CD14-positive monocyte (primary cell): Measurements from ENCODE around the gene SKIC2. TPM values are rescaled to one million over a fixed set of nuclear protein-coding genes. Genes with fewer than 3 reads are reported as not detected.
A peak's percentile ranks its signal among the peaks of the same experiment; 100 is the strongest.

ENCODE experiments used
- DNase-seq, 3 donors: peaks; one replicate each; pipeline ENCODE4 v3.0.0-alpha.2; 2011 to 2022
- H2AFZ ChIP-seq: 2 replicates; pipeline ENCODE4 v1.6.0; 2012; ENCODE audit warnings: mild to moderate bottlenecking, low read depth, low read length, inconsistent platforms; ENCODE audit not compliant: insufficient read depth, poor library complexity, severe bottlenecking
- H3K27ac ChIP-seq, 2 donors: 1 replicate in 1 of 2; 2 replicates in 1 of 2; pipeline ENCODE4 v1.5.1; 2012 to 2013; ENCODE audit warnings: low read length in 2 of 2, control low read depth in 1 of 2, inconsistent platforms in 1 of 2, low read depth in 1 of 2, mild to moderate bottlenecking in 1 of 2
- H3K27me3 ChIP-seq, 2 donors: one replicate each; pipeline versions ENCODE4 v1.6.0 to v1.6.1; 2011 to 2013; ENCODE audit warnings: low read length in 2 of 2; ENCODE audit not compliant: control insufficient read depth in 2 of 2, insufficient read depth in 2 of 2
- H3K36me3 ChIP-seq, 2 donors: replicated peaks in 1 of 2; 1 replicate in 1 of 2; 2 replicates in 1 of 2; pipeline versions ENCODE4 v1.5.1 to v1.6.1; 2012 to 2013; ENCODE audit warnings: low read length in 2 of 2, control low read depth in 1 of 2, inconsistent platforms in 1 of 2, mild to moderate bottlenecking in 1 of 2; ENCODE audit not compliant: insufficient read depth in 2 of 2, control insufficient read depth in 1 of 2
- H3K4me1 ChIP-seq, 2 donors: 1 replicate in 1 of 2; 2 replicates in 1 of 2; pipeline versions ENCODE4 v1.5.1 to v1.6.1; 2012 to 2013; ENCODE audit warnings: low read length in 2 of 2, control low read depth in 1 of 2, inconsistent platforms in 1 of 2, mild to moderate bottlenecking in 1 of 2, moderate library complexity in 1 of 2; ENCODE audit not compliant: insufficient read depth in 2 of 2, control insufficient read depth in 1 of 2
- H3K4me2 ChIP-seq: replicated peaks from 2 replicates; pipeline ENCODE3; 2012; ENCODE audit warnings: low read length, moderate library complexity, mild to moderate bottlenecking; ENCODE audit not compliant: poor library complexity, severe bottlenecking; ENCODE audit errors: extremely low read depth
- H3K4me3 ChIP-seq, 3 experiments: fragments of 200-600 bp in 1 of 3; sonication (generic) in 1 of 3; replicated peaks in 1 of 3; 1 replicate in 2 of 3; 2 replicates in 1 of 3; pipeline ENCODE4 v1.5.1; 2011 to 2013; ENCODE audit warnings: low read length in 3 of 3, mild to moderate bottlenecking in 3 of 3, control low read depth in 2 of 3, low read depth in 2 of 3, inconsistent platforms in 1 of 3, moderate library complexity in 1 of 3
- H3K79me2 ChIP-seq: 2 replicates; pipeline ENCODE4 v1.6.0; 2012; ENCODE audit warnings: mild to moderate bottlenecking, control low read depth, inconsistent platforms, low read length, moderate library complexity; ENCODE audit not compliant: insufficient read depth
- H3K9ac ChIP-seq: 2 replicates; pipeline ENCODE4 v1.6.0; 2017; ENCODE audit warnings: low read length, mild to moderate bottlenecking; ENCODE audit not compliant: insufficient read depth, poor library complexity, severe bottlenecking
- H3K9me3 ChIP-seq, 2 donors: replicated peaks in 1 of 2; 1 replicate in 1 of 2; 2 replicates in 1 of 2; pipeline versions ENCODE4 v1.5.1 to v1.6.1; 2012 to 2013; ENCODE audit warnings: low read length in 2 of 2, control low read depth in 1 of 2; ENCODE audit not compliant: control insufficient read depth in 1 of 2, insufficient read depth in 1 of 2
- H4K20me1 ChIP-seq: 2 replicates; pipeline ENCODE4 v1.6.0; 2012; ENCODE audit warnings: mild to moderate bottlenecking, low read length, control low read depth, moderate library complexity; ENCODE audit not compliant: insufficient read depth
- H3K27ac Mint-ChIP-seq, 7 donors: one replicate each; pipeline ENCODE4 v1.8.0; 2020; ENCODE audit warnings: mild to moderate bottlenecking in 7 of 7, mixed read lengths in 7 of 7, moderate library complexity in 6 of 7, inconsistent platforms in 2 of 7
- H3K27me3 Mint-ChIP-seq, 3 donors: one replicate each; pipeline ENCODE4 v1.8.0; 2021 to 2022; ENCODE audit warnings: low read depth in 3 of 3, mild to moderate bottlenecking in 3 of 3, mixed read lengths in 3 of 3, moderate library complexity in 3 of 3, inconsistent platforms in 1 of 3
- H3K36me3 Mint-ChIP-seq, 2 donors: one replicate each; pipeline ENCODE4 v1.8.0; 2020; ENCODE audit warnings: mixed read lengths in 2 of 2, inconsistent platforms in 1 of 2, mild to moderate bottlenecking in 1 of 2
- H3K4me1 Mint-ChIP-seq: one replicate; pipeline ENCODE4 v1.8.0; 2020; ENCODE audit warnings: mild to moderate bottlenecking, mixed read lengths
- H3K4me3 Mint-ChIP-seq, 2 donors: one replicate each; pipeline ENCODE4 v1.8.0; 2020; ENCODE audit warnings: mild to moderate bottlenecking in 2 of 2, mixed read lengths in 2 of 2, moderate library complexity in 1 of 2
- H3K9me3 Mint-ChIP-seq, 7 donors: one replicate each; pipeline ENCODE4 v1.8.0; 2020 to 2022; ENCODE audit warnings: mixed read lengths in 7 of 7, mild to moderate bottlenecking in 6 of 7, moderate library complexity in 6 of 7, inconsistent platforms in 2 of 7
- CTCF ChIP-seq: fragments of 200-600 bp; IDR thresholded peaks from one replicate; pipeline ENCODE4 v1.8.0; 2022; ENCODE audit warnings: antibody characterized with exemption, mild to moderate bottlenecking
- WGBS: methylation state at CpG from one replicate; pipeline ENCODE4 v1.1.5; 2013; ENCODE audit warnings: missing lambda C conversion rate; ENCODE audit not compliant: insufficient coverage; 5-methylcytosine and 5-hydroxymethylcytosine counted together
- intact Hi-C, 2 donors: fragments of 100-400 bp; cut with micrococcal nuclease; formaldehyde crosslinking; loops; one replicate each; pipeline versions ENCODE4 v1.15.0 to v1.15.1; 2023
- polyA plus RNA-seq, 3 donors: library from polyadenylated mRNA; depleted of rRNA in 1 of 3; unstranded in 2 of 3; stranded (reverse) in 1 of 3; fragments of 300-500 nt in 2 of 3; fragments of >200 nt in 1 of 3; fragmentation: Illumina TruSeq in 2 of 3; gene quantifications; 1 replicate in 2 of 3; 2 replicates in 1 of 3; pipeline ENCODE4 v1.2.3, GENCODE V29; 2012 to 2021

SKIC2 gene
- polyA plus RNA-seq, 3 donors = 13.2 to 72.1 (median 13.2) TPM

GRCh38 chr6:31966997-31967925, 8.3 kb downstream of the SKIC2 start:
- Histone ChIP-seq H3K27ac (peak overlapping the region in 1 of 2 donors; percentile 26), H3K79me2 (peaks cover 12% of the 10 kb centered on the region), H3K36me3 (peaks cover 77 to 85% of the 10 kb centered on the region in 2 donors), H3K4me1 (peaks cover 10 to 15% of the 10 kb centered on the region in 2 donors), H2AFZ (no peak overlapping the region), H3K9me3 (no peaks in the 10 kb centered on the region), H4K20me1 (no peaks in the 10 kb centered on the region), H3K4me3 (no peak overlapping the region), H3K4me2 (no peak overlapping the region), H3K9ac (no peak overlapping the region), H3K27me3 (no peaks in the 10 kb centered on the region)
- peaks cover 18% of the 10 kb centered on the region for H3K4me1 Mint-ChIP-seq
- H3K9me3 Mint-ChIP-seq = no peaks in the 10 kb centered on the region
- peaks cover 0 to 2% (median 1%) of the 10 kb centered on the region in 3 donors for H3K27me3 Mint-ChIP-seq
- H3K27ac Mint-ChIP-seq = peak overlapping the region in 6 of 7 donors; percentile 19 to 79 (median 55)
- no peak for DNase-seq
- intact Hi-C loops = no loop called here
- H3K4me3 Mint-ChIP-seq = no peak overlapping the region
- TF ChIP-seq CTCF = no peak
- H3K36me3 Mint-ChIP-seq = peaks cover 77 to 79% of the 10 kb centered on the region in 2 donors
- 89% methylated on average over 5 of the region's 10 CpGs for WGBS

- no peak for DNase-seq
- no peaks in the 10 kb centered on the region for H3K9me3 Mint-ChIP-seq
- H3K27ac ChIP-seq = peak overlapping the region in 1 of 2 donors; percentile 26
- H3K9me3 ChIP-seq = no peaks in the 10 kb centered on the region
- H3K4me2 ChIP-seq = no peak overlapping the region
- 90% methylated on average over 2 of the region's 3 CpGs for WGBS
- no peak overlapping the region for H3K4me3 Mint-ChIP-seq
- no peak overlapping the region for H2AFZ ChIP-seq
- no peak for TF ChIP-seq CTCF
- no peak overlapping the region for H3K9ac ChIP-seq
- peak overlapping the region in 3 of 7 donors; percentile 8 to 79 (median 11) for H3K27ac Mint-ChIP-seq
- H3K4me3 ChIP-seq = no peak overlapping the region
- H3K27me3 Mint-ChIP-seq = peaks cover 0 to 2% (median 1%) of the 10 kb centered on the region in 3 donors
- H3K36me3 ChIP-seq = peaks cover 71 to 78% of the 10 kb centered on the region in 2 donors
- H3K79me2 ChIP-seq = peaks cover 19% of the 10 kb centered on the region
- no peaks in the 10 kb centered on the region for H3K27me3 ChIP-seq
- intact Hi-C loops = no loop called here
- peaks cover 70 to 72% of the 10 kb centered on the region in 2 donors for H3K36me3 Mint-ChIP-seq
- H4K20me1 ChIP-seq = no peaks in the 10 kb centered on the region
- H3K4me1 ChIP-seq = peaks cover 15 to 19% of the 10 kb centered on the region in 2 donors
- H3K4me1 Mint-ChIP-seq = peaks cover 23% of the 10 kb centered on the region
Observed at GRCh38 chr6:31967926-31968320, 8.9 kb downstream of the SKIC2 start.
